ENCODE data around the gene PRM3.

- TF ChIP-seq CTCF (IDR thresholded peaks at IDR 0.05) (no peak), POLR2A (IDR thresholded peaks at IDR 0.05) (no peak)
These were observed 28.4 kb upstream of the PRM3 start for GRCh38 chr16:11301645-11302501.

Data from adrenal gland (tissue), 5 donors.